NCI-H748 treated with DMSO at 0.1 percent for 48 hours (cell line): ENCODE results near the gene LONP2.
"Not testable (repeated sequence)": the region's sequence is repeated elsewhere in the genome, so short reads cannot be mapped to it uniquely, and the experiment has no call there.

Experiments used
- DNase-seq: peaks from one replicate; lab custom pipeline; 2025; lab: John Stamatoyannopoulos, UW

The LONP2 gene

DNA sequence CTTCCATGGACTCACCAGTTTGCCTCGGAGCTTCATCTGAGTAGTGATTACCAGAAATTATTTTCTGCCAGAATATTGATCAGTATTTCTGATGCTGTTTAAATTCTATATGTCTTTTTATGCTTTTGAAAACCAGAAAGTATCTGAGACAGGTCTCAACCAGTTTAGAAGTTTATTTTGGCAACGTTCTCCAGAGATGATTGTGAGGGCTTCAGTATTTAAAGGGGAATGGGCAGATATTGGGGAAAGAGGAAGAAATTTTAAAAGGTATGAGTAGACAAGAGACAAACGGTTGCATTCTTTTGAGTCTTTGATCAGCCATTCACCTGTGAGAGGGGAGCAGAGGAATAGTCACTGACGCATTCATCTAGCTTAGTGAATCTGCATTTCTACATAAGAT is 47.7 kb downstream of the LONP2 start:
- no peak for DNase-seq

DNA sequence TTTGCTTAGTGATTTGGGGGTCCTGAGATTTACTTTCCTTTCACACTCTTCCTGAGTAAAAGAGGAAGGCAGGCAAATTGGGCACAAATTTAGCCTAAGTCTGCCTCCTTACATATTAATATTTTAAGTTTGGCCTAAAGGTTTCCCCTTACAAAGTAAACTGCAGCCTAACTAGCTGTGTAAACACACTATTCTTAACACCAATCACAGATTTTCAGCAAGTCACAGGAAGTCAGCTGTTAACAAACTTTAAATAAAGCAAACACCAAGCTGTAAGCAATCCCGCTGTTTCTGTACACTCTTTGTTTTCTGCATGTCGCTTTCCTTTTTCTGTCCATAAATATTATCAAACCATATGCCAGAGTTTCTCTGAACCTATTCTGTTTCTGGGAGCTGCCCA is 48.4 kb downstream of the LONP2 start:
- no peak for DNase-seq

DNA sequence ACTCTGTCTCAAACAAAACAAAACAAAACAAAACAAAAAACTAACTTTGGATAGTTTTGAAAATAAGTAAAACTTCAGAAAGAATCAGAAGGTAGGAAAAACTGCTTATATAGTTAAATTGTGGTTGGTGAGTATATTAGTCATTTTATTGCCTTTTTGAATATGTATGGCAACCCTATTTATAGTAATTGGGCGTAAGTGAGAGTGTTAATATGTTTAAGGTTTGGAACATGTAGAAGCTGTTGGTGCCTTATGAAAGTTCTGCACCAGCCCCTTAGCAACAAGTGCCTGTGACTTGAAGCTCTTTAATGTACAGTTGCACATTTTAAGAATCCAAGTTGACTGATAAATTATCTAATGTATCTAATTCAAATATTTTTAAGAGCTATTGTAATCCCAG is 50.6 kb downstream of the LONP2 start:
- DNase-seq = no peak

DNA sequence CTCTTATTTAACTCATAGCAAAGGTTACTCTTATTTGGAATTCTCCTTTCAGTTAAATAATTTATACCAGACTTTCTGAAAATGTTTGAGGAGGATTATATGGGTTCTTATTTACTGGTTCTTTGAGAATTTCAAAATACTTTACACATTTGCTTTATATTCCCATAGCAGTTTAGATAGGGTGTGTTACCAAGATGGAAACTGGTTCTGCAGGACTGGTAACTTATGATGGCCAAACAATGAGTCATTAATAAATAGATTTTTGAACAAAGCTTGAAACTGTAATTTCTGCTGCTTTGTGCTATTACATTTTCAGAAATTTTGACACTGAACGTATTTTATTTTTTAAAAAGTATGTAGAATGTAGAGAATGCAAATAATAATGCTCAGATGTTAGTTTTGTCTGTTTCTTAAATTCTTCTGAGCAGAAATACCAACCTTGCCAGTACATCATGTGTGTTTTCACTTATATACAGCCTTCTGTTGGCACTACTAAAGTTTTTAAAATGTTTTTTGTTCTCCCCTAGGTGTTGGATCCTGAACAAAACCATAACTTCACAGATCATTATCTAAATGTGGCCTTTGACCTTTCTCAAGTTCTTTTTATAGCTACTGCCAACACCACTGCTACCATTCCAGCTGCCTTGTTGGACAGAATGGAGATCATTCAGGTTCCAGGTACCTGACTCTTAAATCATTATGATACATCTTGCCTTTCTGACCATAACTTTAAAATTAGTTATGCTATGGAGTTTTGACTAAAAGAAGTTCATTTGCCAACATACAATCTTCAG is 51.6 kb downstream of the LONP2 start:
- DNase-seq = no peak

DNA sequence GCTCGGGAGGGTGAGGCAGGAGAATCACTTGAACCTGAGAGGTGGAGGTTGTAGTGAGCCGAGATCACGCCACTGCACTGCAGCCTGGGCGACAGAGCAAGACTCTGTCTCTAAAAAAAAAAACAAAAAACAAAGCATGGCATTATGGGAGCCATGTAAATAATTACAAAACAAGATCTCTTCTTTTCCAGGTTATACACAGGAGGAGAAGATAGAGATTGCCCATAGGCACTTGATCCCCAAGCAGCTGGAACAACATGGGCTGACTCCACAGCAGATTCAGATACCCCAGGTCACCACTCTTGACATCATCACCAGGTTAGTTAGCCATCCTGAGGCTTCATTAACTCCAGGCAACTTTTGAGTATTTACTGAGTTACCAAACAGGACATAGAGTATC is 55.4 kb downstream of the LONP2 start:
- DNase-seq = no peak

DNA sequence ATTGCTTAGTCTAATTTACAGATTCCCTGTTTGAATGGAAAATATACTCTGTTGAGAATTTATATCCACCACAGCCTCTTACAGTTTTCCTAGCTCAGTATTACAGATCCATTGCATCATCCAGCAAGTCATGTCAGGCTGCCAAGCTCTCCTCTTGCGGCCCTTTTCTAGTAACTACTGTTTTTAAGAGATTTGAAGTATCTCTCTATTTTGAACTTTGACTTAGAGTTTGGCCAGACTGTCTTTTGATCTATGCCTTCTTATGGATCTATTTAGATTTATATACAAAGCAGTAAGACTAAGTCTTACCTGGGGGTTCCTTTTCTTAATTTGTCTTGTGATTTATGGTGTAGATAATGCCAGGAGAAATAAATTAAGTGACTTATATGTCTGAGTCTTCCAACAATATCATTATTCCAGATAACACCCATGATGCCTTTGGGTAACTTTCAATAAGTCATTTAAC is 56.3 kb downstream of the LONP2 start:
- no peak for DNase-seq

DNA sequence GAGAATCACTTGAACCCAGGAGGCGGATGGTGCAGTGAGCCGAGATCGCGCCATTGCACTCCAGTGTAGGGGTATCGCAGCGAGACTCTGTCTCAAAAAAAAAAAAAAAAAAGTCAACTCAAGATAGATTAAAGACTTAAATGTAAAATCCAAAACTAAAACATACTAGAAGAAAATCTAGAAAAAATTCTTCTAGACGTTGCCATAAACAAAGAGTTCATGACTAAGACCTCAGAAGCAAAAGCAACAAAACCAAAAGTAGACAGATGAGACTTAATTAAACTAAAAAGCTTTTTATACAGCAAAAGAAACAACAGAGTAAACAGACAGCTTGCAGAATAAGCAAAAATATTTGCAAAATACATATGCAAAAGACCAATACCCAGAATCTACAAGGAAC is 64.4 kb downstream of the LONP2 start:
- DNase-seq = no peak

DNA sequence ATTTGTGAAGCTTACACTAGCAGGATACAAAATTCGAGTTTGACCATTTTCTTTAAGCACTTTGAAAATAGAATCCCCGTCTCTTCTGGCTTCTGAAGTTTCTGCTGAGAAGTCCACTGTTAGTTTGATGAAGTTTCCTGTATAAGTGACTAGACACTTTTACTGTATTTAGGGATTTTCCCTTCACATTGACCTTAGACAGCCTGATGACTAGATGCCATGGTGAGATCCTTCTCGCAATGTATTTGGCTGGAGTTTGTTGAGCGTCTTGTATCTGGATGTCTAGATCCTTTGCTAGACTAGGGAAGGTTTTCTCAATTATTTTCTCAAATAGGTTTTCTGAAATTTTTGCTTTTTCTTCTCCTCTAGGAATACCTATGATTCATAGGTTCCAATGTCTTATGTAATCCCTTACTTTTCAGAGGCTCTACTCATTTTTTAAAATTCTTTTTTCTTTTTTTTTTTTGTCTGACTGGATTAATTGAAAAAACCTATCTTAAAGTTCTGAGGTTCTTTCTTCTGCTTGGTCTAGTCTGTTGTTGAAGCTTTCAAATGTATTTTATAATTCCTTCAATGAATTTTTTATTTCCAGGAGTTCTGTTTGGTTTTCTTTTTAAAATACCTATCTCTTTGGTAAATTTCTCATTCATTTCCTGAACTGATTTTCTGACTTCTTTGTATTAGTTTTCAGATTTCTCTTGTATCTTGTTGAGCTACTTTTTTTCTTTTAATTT is 67.0 kb downstream of the LONP2 start:
- no peak for DNase-seq

DNA sequence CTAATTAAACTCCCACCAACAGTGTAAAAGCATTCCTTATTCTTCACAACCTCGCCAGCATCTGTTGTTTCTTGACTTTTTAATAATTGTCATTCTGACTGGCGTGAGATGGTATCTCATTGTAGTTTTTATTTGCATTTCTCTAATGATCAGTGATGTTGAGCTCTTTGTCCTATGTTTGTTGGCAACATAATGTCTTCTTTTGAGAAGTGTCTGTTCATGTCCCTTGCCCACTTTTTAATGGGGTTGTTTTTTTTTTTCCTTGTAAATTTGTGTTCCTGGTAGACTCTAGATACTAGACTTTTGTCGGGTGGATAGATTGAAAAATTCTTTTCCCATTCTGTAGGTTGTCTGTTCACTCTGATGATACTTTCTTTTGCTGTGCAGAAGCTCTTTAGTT is 69.8 kb downstream of the LONP2 start:
- not testable (repeated sequence) for DNase-seq

DNA sequence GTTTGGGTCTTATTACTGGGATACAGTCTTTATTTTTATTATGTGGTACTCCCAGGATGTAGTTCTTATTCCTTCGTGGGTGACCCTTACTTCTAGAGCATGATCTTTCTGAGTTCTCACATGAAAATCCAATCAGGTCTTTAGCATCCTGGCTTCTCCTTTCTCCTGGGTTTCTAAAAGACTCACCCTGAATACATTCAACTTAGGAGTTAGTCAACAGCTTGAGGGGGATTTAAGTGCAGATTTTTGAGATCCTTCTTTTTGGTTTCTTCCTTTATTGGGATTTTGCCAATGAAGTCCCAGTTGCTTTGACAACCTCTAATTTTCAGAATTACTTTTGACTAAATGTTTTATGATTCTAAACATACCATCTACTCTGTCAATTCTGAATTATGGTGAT is 72.9 kb downstream of the LONP2 start:
- DNase-seq = no peak

DNA sequence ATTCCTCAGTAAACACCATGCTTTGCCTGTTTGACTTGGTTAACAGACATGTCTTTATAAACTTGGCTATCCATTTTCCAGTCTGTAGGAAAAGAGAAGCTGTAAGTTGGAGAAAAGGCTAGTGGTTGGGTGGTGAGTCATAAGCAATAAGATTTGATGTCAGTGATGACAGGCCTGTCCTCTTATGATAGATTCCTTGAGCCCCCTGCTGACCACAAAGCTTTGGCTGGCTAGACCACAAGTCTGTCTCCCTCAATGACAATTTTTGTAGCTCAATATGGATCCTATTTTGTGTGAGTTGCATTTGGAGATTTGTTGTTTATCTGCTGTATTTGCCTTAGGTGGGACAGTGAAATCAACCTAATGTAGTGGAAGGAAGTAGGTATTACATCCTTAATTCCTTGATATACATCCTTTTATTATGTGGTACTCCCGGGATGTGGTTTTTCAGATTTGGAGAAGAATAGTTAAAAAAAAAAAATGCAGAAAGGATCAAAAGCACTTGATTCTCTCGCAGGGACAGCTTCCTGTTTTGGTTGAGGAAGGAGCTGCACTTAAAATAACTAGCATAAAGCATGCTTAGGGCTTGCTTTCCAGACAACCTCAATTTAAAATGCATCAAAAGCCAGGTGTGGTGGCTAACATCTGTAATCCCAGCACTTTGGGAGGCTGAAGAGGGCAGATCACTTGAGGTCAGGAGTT is 73.7 kb downstream of the LONP2 start:
- no peak for DNase-seq

DNA sequence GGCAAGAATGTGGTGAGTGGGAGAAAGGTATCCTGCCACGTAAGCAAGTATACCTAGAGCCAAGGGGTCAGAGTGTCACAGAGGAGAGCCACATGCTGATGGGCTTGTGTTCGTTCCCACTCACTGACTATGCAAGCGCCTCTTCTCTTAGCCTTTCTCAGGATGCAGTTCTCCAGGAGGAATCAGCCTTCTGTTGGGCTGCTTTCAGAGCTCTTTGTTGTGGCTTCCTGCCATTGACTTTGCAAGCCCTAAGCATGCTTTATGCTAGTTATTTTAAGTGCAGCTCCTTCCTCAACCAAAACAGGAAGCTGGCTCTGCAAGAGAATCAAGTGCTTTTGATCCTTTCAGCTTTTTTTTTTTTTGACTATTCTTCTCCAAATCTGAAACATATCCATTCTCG is 74.5 kb downstream of the LONP2 start:
- no peak for DNase-seq

DNA sequence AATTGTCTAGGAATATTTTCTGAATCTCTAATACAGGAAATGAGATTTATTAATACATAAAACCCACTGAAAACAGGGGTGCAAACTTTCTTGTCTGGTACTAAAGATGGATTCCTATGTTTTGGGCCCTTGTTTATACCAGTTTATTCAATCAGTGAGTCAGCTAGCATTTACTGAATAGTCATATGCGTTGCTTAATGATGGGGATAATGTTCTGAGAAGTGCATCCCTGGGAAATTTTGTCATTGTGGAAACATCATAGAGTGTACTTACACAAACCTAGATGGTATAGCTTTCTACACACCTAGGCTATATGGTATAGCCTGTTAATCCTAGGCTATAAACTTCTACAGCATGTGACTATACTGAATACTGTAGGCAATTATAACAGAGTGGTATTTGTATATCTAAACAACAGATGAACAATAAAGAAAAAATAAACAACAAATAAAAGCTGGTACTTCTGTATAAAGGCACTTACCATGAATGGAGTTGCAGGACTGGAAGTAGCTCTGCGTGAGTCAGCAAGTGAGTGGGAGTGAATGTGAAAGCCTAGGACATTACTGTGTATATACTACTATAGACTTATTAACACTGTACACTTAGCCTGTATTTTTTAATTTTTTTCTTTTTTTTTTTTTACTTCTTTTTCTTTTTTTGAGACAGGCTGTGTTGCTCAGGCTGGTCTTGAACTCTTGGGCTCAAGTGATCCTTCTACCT is 77.4 kb downstream of the LONP2 start:
- no peak for DNase-seq

DNA sequence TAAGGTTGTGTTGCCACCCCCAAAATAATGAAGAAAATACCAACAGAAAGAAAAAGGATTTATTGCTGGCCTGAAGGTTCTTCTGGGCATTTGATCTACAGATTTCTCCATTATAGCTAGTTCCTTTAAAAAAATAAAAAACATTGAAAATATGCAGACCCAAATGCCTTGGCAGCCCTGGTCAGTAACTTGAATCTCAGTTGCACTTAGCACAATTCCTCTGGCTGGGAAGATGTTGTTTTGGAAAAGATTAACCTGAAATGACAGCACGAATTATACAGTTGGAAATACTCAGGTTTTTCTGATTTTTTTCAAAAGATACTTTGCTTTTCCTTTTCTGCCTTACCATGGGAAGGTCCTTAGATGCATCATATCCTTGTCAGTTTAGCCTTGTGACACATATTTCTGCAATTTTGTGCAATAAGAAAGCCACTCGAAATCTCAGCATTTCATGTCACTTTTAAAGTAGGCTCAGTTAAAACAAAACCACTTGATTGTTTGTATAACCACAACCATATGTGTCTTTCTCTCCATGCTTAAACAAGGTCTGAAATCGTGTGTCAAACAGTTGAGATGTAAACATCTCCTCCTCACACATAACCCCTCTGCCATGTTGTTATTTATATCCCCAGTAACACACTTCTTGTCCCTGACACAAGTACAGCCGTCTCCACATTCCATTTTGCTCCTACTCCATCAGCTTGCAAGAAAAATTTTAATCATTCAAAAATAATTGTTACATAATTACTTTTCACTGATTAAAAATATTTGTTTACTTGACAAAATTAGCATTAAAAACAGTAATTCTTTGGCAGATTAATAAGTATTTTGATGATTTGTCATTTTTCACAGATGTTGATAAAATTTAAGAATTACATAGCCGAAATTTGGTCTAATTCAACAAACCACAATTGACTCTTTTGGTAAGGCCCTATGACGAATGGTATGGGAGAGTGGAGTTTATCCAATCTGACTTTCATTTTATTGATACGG is 80.0 kb downstream of the LONP2 start:
- no peak for DNase-seq

DNA sequence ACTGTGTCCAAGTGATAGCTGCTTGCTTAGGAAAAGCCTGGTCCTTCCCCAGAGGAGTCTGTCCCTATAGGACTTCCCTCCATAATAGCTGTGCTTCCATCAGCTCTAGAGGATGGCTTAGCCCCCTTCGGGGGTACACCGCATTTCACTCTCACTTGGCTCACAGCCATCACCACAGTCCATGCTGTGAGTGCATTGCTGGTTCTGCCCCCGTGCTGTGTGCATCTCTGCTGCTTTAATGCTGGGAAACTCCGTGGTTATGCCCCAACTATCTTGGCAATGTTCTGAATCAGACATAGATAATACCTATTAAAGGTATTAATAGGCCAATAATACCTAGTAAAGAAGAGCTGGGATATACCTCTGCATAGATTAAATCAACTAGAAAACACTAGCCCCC is 82.8 kb downstream of the LONP2 start:
- DNase-seq = no peak

DNA sequence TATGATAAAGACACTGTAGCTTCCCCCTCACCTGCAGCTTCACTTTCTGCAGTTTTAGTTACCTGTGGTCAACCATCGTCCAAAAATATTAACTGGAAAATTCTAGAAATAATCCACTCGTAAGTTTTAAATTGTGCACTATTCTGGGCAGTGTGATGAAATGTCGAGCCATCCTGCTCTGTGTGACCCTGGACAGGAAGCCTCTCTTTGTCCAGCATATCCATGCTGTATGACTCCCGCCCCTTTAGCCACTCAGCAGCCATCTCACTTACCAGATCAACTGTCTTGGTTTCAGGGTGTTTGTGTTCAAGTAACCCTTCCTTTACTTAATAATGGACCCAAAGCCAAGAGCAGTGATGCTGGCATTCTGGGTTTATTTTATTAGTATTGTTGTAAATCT is 85.0 kb downstream of the LONP2 start:
- DNase-seq = no peak

DNA sequence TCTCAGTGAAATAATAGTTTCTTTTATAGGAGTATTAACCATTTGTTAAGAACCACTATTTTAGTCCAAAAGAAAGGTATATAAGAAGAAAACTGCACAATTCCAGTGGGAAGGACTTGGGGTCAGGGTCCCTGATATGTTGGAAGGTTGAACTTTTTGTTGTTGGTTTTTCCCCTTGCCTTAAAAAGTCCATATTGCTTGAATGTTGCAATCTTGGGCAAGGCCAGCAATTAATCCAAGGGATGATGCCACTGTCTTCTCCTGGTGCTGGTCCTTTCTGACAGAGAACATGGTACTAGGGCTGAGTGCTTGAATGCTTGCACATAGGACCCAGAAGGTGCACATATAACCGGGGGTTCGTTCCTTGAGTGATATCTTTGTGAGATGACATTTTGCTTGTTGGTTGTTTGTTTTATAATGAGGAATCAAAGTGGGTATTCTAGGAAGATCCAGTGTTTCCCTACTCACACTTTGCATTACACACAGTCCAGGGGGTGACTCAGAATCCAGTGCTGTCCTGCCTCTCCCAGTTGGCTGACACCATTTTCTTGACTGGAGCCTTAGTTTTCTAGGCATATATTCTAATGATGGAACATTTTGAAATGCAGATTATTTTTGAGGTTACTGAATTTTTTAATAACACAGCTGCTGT is 86.2 kb downstream of the LONP2 start:
- no peak for DNase-seq

DNA sequence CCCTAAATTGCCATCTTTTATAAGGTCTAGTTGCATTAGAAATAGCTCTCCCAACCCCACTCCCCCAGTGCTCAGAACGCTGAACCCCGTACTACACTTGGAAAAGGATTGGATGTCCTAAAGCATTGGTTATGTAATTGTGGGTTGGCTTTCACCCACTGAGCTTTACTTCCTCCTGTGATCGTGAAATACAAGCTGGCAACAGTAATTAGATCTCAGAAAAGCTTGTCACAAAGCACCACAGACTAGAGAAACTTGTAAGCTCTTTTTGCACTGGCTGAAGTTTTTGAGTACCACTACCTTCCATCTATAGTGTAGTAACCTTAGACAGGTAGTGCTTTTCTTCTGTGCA is 86.7 kb downstream of the LONP2 start:
- DNase-seq = no peak

DNA sequence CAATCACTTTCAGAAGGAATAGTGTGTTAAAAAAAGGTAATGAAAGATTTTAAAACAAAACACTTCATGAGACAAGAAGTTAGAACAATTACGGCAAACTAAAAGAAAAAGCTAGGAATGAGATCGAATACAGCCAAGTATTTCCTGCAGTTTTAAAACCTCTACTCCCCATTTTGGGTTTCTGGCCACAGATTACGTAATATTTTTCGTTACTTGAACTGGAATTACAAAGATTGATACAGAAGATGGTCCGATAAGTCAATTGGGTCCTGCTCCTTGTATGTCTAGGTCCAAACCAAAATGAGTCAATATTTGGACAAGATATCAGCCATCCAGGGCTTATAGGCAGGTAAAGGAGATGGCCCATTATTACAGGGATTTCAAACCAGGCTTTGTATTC is 88.9 kb downstream of the LONP2 start:
- no peak for DNase-seq

DNA sequence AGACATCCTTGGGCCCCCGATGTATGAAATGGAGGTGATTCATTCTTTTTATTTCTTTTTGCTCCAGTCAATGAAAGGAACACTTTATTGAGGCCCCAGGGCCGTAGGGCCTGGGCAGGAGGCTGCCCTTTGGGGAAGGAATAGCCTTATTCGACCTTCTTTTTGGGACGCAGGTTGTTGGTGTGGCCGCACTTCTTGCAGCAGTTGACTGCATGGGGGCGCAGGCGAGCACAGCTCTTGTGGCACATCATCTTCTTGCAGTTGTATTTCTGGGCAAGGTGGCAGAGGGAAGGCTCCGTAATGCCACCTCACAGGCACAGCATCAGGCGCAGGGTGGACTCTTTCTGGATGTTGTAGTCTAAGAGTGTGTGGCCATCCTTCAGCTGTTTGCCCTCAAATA is 90.2 kb downstream of the LONP2 start:
- DNase-seq = no peak

DNA sequence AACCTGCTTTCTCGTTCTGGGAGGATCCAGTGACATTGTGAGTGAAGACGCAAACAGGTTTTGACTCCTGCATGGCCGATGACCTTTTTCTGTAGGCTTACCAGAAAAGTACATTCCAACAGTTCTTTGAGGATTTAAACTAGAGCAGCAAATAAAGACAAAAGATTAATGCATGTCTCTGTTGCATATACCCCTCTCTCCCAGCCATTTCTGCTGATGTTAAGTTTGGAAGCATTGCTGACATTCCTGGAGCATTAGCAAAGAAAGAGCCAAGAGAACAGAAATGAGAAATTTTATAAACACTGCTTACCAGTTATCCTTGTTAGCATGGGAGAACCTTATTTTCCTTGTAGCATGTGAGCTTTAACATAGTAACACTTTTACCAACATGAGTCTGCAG is 91.9 kb downstream of the LONP2 start:
- no peak for DNase-seq
